HG03139 (cell line): ENCODE measurements around the gene PDIA2.
"Not testable (repeated sequence)": the region's sequence is repeated elsewhere in the genome, so short reads cannot be mapped to it uniquely, and the experiment has no call there.

Experiments used
- ATAC-seq: cut with Tn5 transposase; IDR thresholded peaks from one replicate; pipeline ENCODE4 v1.9.1; 2021; ENCODE audit not compliant: unreplicated experiment

PDIA2 gene

GRCh38 chr16:325375-326145 lies 42.6 kb downstream of the PDIA2 start:
- no peak for ATAC-seq

GRCh38 chr16:330741-331140 lies 47.8 kb downstream of the PDIA2 start:
- no peak for ATAC-seq

GRCh38 chr16:331181-331814 lies 48.3 kb downstream of the PDIA2 start:
- not testable (repeated sequence) for ATAC-seq

- no peak for ATAC-seq
Measured at GRCh38 chr16:333406-334094, 50.6 kb downstream of the PDIA2 start.

GRCh38 chr16:334164-334832 lies 51.3 kb downstream of the PDIA2 start:
- ATAC-seq = not testable (repeated sequence)

- not testable (repeated sequence) for ATAC-seq
Measured at GRCh38 chr16:334861-335632, 52.1 kb downstream of the PDIA2 start.

- ATAC-seq = no peak
Measured at GRCh38 chr16:336269-336668, 53.3 kb downstream of the PDIA2 start.
